Stomach (tissue), 4 donors: ENCODE results near the gene TBC1D5.

ENCODE experiments used
- EP300 ChIP-seq: sonication (generic); formaldehyde crosslinking; IDR thresholded peaks from one replicate; pipeline ENCODE4 v1.6.1; 2017; ENCODE audit warnings: antibody characterized with exemption
- POLR2A ChIP-seq, 4 donors: fragments of 450-650 bp; IDR thresholded peaks; one replicate each; pipeline ENCODE4 v1.6.1; 2016; ENCODE audit warnings: antibody characterized with exemption in 4 of 4, control low read depth in 2 of 4, mild to moderate bottlenecking in 1 of 4, moderate library complexity in 1 of 4
- POLR2AphosphoS5 ChIP-seq, 3 donors: sonication (generic); formaldehyde crosslinking; IDR thresholded peaks; one replicate each; pipeline ENCODE4 v1.6.1; 2016; ENCODE audit warnings: antibody characterized with exemption in 3 of 3
- TF ChIP-seq, protein P1 (sequence below), 7 experiments: fragments of 450-650 bp in 4 of 7; fragments of 200-600 bp in 3 of 7; sonication (generic) in 3 of 7; IDR thresholded peaks; one replicate each; pipeline ENCODE4 v1.5.1; 2016 to 2019; ENCODE audit warnings: antibody characterized with exemption in 7 of 7, control low read depth in 2 of 7, mild to moderate bottlenecking in 1 of 7

DNA sequence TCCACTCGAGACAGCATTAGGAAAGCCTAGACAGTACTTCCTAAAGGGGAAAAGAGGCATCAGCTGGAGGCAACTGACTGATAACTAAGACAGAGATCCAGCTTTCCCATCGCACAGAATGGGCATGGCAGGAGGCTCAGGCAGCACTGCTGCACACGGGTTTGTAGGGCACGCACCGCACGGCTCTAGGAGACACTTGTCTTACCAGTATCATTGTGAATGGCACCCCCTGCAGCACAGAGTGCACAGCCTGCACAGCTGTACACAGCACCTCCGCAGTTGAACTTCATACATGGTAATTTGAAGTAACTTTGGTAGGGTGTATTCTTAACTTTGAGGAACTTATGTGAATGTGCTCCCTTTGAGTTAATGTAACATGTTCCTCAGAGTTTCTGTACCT lies 576.1 kb downstream of the TBC1D5 start:
- TF ChIP-seq, protein P1, sequence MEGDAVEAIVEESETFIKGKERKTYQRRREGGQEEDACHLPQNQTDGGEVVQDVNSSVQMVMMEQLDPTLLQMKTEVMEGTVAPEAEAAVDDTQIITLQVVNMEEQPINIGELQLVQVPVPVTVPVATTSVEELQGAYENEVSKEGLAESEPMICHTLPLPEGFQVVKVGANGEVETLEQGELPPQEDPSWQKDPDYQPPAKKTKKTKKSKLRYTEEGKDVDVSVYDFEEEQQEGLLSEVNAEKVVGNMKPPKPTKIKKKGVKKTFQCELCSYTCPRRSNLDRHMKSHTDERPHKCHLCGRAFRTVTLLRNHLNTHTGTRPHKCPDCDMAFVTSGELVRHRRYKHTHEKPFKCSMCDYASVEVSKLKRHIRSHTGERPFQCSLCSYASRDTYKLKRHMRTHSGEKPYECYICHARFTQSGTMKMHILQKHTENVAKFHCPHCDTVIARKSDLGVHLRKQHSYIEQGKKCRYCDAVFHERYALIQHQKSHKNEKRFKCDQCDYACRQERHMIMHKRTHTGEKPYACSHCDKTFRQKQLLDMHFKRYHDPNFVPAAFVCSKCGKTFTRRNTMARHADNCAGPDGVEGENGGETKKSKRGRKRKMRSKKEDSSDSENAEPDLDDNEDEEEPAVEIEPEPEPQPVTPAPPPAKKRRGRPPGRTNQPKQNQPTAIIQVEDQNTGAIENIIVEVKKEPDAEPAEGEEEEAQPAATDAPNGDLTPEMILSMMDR (IDR thresholded peaks at IDR 0.05) = no peak
- TF ChIP-seq EP300 (no peak), POLR2AphosphoS5 (IDR thresholded peaks at IDR 0.05) (no peak), POLR2A (IDR thresholded peaks at IDR 0.05) (no peak)
